H9 (cell line): ENCODE results near the gene FAM210A. TPM values are rescaled to one million over a fixed set of nuclear protein-coding genes. Genes with fewer than 3 reads are reported as not detected.

Experiments
- DNase-seq: peaks from one replicate; pipeline ENCODE4 v3.0.0-alpha.2; 2017
- H2AFZ ChIP-seq: one replicate; pipeline ENCODE4 v1.6.1; 2013; ENCODE audit warnings: mild to moderate bottlenecking, low read length, control low read depth, moderate library complexity
- H2AK5ac ChIP-seq: 2 replicates; pipeline ENCODE4 v1.6.1; 2013; ENCODE audit warnings: low read length, control low read depth, mixed read lengths; ENCODE audit not compliant: insufficient read length
- H2BK120ac ChIP-seq: one replicate; pipeline ENCODE4 v1.6.1; 2013; ENCODE audit warnings: low read depth, mild to moderate bottlenecking, low read length, control low read depth, inconsistent platforms; ENCODE audit not compliant: poor library complexity, severe bottlenecking
- H2BK12ac ChIP-seq: 2 replicates; pipeline ENCODE4 v1.6.1; 2013; ENCODE audit warnings: low read length, control low read depth, mixed read lengths, low read depth; ENCODE audit not compliant: insufficient read length
- H2BK15ac ChIP-seq: 2 replicates; pipeline ENCODE4 v1.6.1; 2013; ENCODE audit warnings: low read depth, low read length, control low read depth
- H2BK20ac ChIP-seq: one replicate; pipeline ENCODE4 v1.6.1; 2013; ENCODE audit warnings: low read depth, mild to moderate bottlenecking, low read length, control low read depth, inconsistent platforms; ENCODE audit not compliant: poor library complexity, severe bottlenecking
- H2BK5ac ChIP-seq: 2 replicates; pipeline ENCODE4 v1.6.1; 2013; ENCODE audit warnings: low read length, control low read depth, mixed read lengths; ENCODE audit not compliant: insufficient read length
- H3K14ac ChIP-seq: 2 replicates; pipeline ENCODE4 v1.6.1; 2013; ENCODE audit warnings: low read length, control low read depth; ENCODE audit not compliant: insufficient read depth
- H3K18ac ChIP-seq: 2 replicates; pipeline ENCODE4 v1.6.1; 2013; ENCODE audit warnings: low read depth, mild to moderate bottlenecking, mixed read lengths, low read length, control low read depth; ENCODE audit not compliant: insufficient read length
- H3K23ac ChIP-seq: 2 replicates; pipeline ENCODE4 v1.6.1; 2013; ENCODE audit warnings: low read length, control low read depth, mixed read lengths, low read depth; ENCODE audit not compliant: insufficient read length
- H3K23me2 ChIP-seq: 2 replicates; pipeline ENCODE4 v1.6.1; 2013; ENCODE audit warnings: low read depth, mild to moderate bottlenecking, mixed read lengths, low read length, control low read depth; ENCODE audit not compliant: insufficient read length, poor library complexity, severe bottlenecking
- H3K27ac ChIP-seq: 2 replicates; pipeline ENCODE4 v1.5.1; 2013; ENCODE audit warnings: low read length, control low read depth, mixed read lengths, low read depth; ENCODE audit not compliant: insufficient read length
- H3K27me3 ChIP-seq: 2 replicates; pipeline ENCODE4 v1.6.1; 2013; ENCODE audit warnings: low read length, control low read depth, inconsistent platforms; ENCODE audit not compliant: insufficient read depth
- H3K4ac ChIP-seq: 2 replicates; pipeline ENCODE4 v1.6.1; 2013; ENCODE audit warnings: low read depth, mild to moderate bottlenecking, control low read depth, inconsistent platforms, low read length, moderate library complexity
- H3K4me1 ChIP-seq: 2 replicates; pipeline ENCODE4 v1.6.1; 2013; ENCODE audit warnings: low read length, control low read depth, inconsistent platforms; ENCODE audit not compliant: insufficient read depth
- H3K4me2 ChIP-seq: 2 replicates; pipeline ENCODE4 v1.6.1; 2013; ENCODE audit warnings: low read length, control low read depth, mixed read lengths; ENCODE audit not compliant: insufficient read length, insufficient read depth
- H3K56ac ChIP-seq: 2 replicates; pipeline ENCODE4 v1.6.1; 2013; ENCODE audit warnings: low read depth, mild to moderate bottlenecking, mixed read lengths, low read length, control low read depth; ENCODE audit not compliant: insufficient read length
- H3K79me1 ChIP-seq: 2 replicates; pipeline ENCODE4 v1.6.1; 2013; ENCODE audit warnings: low read depth, mild to moderate bottlenecking, moderate library complexity, low read length, control low read depth, inconsistent platforms; ENCODE audit not compliant: insufficient read depth, poor library complexity, severe bottlenecking
- H3K79me2 ChIP-seq: 2 replicates; pipeline ENCODE4 v1.6.1; 2013; ENCODE audit warnings: low read length, control low read depth, inconsistent platforms; ENCODE audit not compliant: insufficient read depth
- H3K9ac ChIP-seq: 2 replicates; pipeline ENCODE4 v1.6.1; 2013; ENCODE audit warnings: low read length, control low read depth, mixed read lengths; ENCODE audit not compliant: insufficient read length; ENCODE audit errors: extremely low read depth
- H3K9me3 ChIP-seq: one replicate; pipeline ENCODE4 v1.6.1; 2013; ENCODE audit warnings: low read depth, low read length, inconsistent platforms; ENCODE audit not compliant: control insufficient read depth
- H3T11ph ChIP-seq: one replicate; pipeline ENCODE4 v1.6.1; 2013; ENCODE audit warnings: mild to moderate bottlenecking, low read length, control low read depth, inconsistent platforms
- H4K20me1 ChIP-seq: one replicate; pipeline ENCODE4 v1.6.1; 2013; ENCODE audit not compliant: control insufficient read depth, insufficient read length, insufficient read depth
- H4K5ac ChIP-seq: 2 replicates; pipeline ENCODE4 v1.6.1; 2013; ENCODE audit warnings: low read depth, mild to moderate bottlenecking, mixed read lengths, low read length, control low read depth; ENCODE audit not compliant: insufficient read length
- H4K8ac ChIP-seq: replicated peaks from 2 replicates; pipeline ENCODE4 v1.6.1; 2013; ENCODE audit warnings: low read length, control low read depth, mixed read lengths, low read depth; ENCODE audit not compliant: insufficient read length
- H4K91ac ChIP-seq: 2 replicates; pipeline ENCODE4 v1.6.1; 2013; ENCODE audit warnings: low read depth, mild to moderate bottlenecking, moderate library complexity, mixed read lengths, low read length, control low read depth; ENCODE audit not compliant: insufficient read length
- H3K27ac Mint-ChIP-seq, 3 experiments: 2 replicates in 2 of 3; 3 replicates in 1 of 3; pipeline ENCODE4 v1.8.0; 2020 to 2021; ENCODE audit warnings: mixed read lengths in 3 of 3, mild to moderate bottlenecking in 1 of 3, moderate library complexity in 1 of 3
- H3K27me3 Mint-ChIP-seq: 2 replicates; pipeline ENCODE4 v1.8.0; 2021; ENCODE audit warnings: low read depth, mild to moderate bottlenecking, moderate library complexity, mixed read lengths
- H3K36me3 Mint-ChIP-seq, 3 experiments: 2 replicates in 2 of 3; 3 replicates in 1 of 3; pipeline ENCODE4 v1.8.0; 2020 to 2021; ENCODE audit warnings: low read depth in 3 of 3, mixed read lengths in 3 of 3; ENCODE audit not compliant: insufficient read depth in 1 of 3
- H3K4me1 Mint-ChIP-seq, 2 experiments: 2 replicates each; pipeline ENCODE4 v1.8.0; 2020; ENCODE audit warnings: mixed read lengths in 2 of 2
- H3K4me3 Mint-ChIP-seq, 2 experiments: 2 replicates in 1 of 2; 3 replicates in 1 of 2; pipeline ENCODE4 v1.8.0; 2020 to 2021; ENCODE audit warnings: mild to moderate bottlenecking in 2 of 2, mixed read lengths in 2 of 2, moderate library complexity in 1 of 2
- H3K9me3 Mint-ChIP-seq, 2 experiments: 2 replicates in 1 of 2; 3 replicates in 1 of 2; pipeline ENCODE4 v1.8.0; 2020; ENCODE audit warnings: mild to moderate bottlenecking in 2 of 2, mixed read lengths in 2 of 2, moderate library complexity in 1 of 2
- WGBS: extraction: QIAGEN DNeasy Blood & Tissue Kit; methylation state at CpG from one replicate; pipeline ENCODE4 v1.1.7; 2013; ENCODE audit warnings: missing lambda C conversion rate, low lambda C conversion rate, mixed read lengths; ENCODE audit not compliant: insufficient read length; ENCODE audit errors: extremely low coverage; 5-methylcytosine and 5-hydroxymethylcytosine counted together
- total RNA-seq: library from RNA; stranded (reverse); gene quantifications from 2 replicates; pipeline ENCODE4 v1.2.1, GENCODE V29; 2021
- TF ChIP-seq, protein P1 (sequence below): fragments of 200-600 bp; sonication (generic); conservative IDR thresholded peaks from 3 replicates; pipeline ENCODE4 v1.8.0; 2021; ENCODE audit warnings: antibody characterized with exemption, mild to moderate bottlenecking

The FAM210A gene
- total RNA-seq, 1 experiment from 2014 or later = 22.5 TPM

GRCh38 chr18:13672657-13673056 lies 53.7 kb downstream of the FAM210A start:
- Histone ChIP-seq H3K14ac (no peak overlapping the region), H2BK12ac (no peak overlapping the region), H4K91ac (no peak overlapping the region), H4K5ac (no peak overlapping the region), H3K27me3 (no peaks in the 10 kb centered on the region), H3K4me1 (no peaks in the 10 kb centered on the region), H3K27ac (no peak overlapping the region), H3T11ph (no peak overlapping the region), H2AFZ (no peak overlapping the region), H2AK5ac (no peak overlapping the region), H2BK20ac (no peak overlapping the region), H2BK120ac (no peak overlapping the region), H3K4me2 (no peak overlapping the region), H3K9ac (no peak overlapping the region), H2BK15ac (no peak overlapping the region), H4K8ac (no peak overlapping the region), H3K23ac (no peak overlapping the region), H3K56ac (no peak overlapping the region), H3K18ac (no peak overlapping the region), H4K20me1 (no peaks in the 10 kb centered on the region), H3K79me1 (no peaks in the 10 kb centered on the region), H3K9me3 (peaks cover 4% of the 10 kb centered on the region), H2BK5ac (no peak overlapping the region), H3K4ac (no peak overlapping the region), H3K79me2 (no peaks in the 10 kb centered on the region; the same call in 1 of the 2 replicates), H3K23me2 (no peaks in the 10 kb centered on the region)
- Mint-ChIP-seq H3K4me1 (peaks cover 9% of the 10 kb centered on the region in 2 experiments), H3K4me3 (no peak overlapping the region), H3K9me3 (peaks cover 20 to 24% of the 10 kb centered on the region in 2 experiments), H3K27me3 (no peaks in the 10 kb centered on the region), H3K27ac (peak overlapping the region in 2 of 3 experiments; percentile 52 to 82; a peak in 3 of 7 replicates), H3K36me3 (peaks cover 13 to 21% (median 17%) of the 10 kb centered on the region in 3 experiments)
- WGBS = no CpG with 5 or more reads among the region's 7 CpGs
- DNase-seq = no peak
- TF ChIP-seq, protein P1, sequence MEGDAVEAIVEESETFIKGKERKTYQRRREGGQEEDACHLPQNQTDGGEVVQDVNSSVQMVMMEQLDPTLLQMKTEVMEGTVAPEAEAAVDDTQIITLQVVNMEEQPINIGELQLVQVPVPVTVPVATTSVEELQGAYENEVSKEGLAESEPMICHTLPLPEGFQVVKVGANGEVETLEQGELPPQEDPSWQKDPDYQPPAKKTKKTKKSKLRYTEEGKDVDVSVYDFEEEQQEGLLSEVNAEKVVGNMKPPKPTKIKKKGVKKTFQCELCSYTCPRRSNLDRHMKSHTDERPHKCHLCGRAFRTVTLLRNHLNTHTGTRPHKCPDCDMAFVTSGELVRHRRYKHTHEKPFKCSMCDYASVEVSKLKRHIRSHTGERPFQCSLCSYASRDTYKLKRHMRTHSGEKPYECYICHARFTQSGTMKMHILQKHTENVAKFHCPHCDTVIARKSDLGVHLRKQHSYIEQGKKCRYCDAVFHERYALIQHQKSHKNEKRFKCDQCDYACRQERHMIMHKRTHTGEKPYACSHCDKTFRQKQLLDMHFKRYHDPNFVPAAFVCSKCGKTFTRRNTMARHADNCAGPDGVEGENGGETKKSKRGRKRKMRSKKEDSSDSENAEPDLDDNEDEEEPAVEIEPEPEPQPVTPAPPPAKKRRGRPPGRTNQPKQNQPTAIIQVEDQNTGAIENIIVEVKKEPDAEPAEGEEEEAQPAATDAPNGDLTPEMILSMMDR = no peak
